ENCODE results near the gene ASTN2. TPM values are rescaled to one million over a fixed set of nuclear protein-coding genes. Genes with fewer than 3 reads are reported as not detected.

ASTN2 gene
- polyA plus RNA-seq, 4 donors, result 3.0 to 15.2 (median 3.7) TPM

DNA sequence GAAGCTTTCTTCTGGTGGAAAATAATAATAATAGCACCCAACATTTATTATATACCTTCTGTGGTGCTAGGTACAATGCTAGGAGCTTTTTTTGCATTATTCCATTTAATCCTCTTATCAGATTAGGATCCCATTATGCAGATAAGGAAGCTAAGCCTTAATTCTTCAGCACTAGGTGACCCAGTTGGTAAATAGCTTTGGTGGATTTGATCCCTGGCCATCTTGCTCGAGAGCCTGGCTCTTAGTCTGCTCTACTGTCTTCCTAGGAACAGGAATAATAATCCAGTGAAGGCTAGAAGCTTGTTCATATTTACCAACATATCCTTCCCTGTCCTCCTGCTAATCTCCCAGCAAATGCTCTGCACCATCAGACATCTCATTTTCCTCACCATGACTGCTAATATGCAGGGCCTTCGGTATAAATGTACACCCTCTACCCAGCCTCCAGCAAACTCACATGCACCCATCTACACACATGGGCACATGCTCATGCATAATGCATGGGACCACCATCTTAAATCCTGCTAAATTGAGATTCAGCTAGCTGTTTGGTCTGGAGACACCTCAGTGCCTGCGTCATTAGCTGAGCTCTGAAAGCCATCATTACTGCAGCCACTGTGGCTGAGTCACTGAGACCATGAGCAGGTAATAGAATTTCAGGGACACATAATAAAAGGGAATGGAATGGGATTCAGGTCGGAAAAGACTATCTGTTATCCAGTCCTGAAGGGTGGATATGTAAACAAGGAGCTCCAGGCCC, 640.3 kb downstream of the ASTN2 start:
- 51 to 66% (median 51%) methylated on average over 4 of the region's 4 CpGs for WGBS, 3 donors
- Histone ChIP-seq H3K4me1 (ENCODE audit: control insufficient read depth in 3 of 3, insufficient read depth in 2 of 3, low read depth in 1 of 3, low read length in 2 of 3) (no peaks in the 10 kb centered on the region), H3K27ac (ENCODE audit: low read depth in 1 of 3, low read length in 2 of 3) (no peak overlapping the region), H3K36me3 (ENCODE audit: control insufficient read depth in 3 of 3, insufficient read depth in 2 of 3, low read depth in 1 of 3, low read length in 3 of 3) (no peaks in the 10 kb centered on the region), H3K27me3 (ENCODE audit: control insufficient read depth in 3 of 3, insufficient read depth in 3 of 3, low read length in 3 of 3) (peaks cover 0 to 2% (median 0%) of the 10 kb centered on the region in 3 donors), H3K4me3 (ENCODE audit: low read depth in 1 of 3, low read length in 3 of 3) (no peak overlapping the region), H3K9me3 (ENCODE audit: control insufficient read depth in 2 of 2, insufficient read depth in 1 of 2, low read depth in 1 of 2, low read length in 1 of 2) (peaks cover 0 to 2% of the 10 kb centered on the region in 2 donors)
- no peak for DNase-seq
- no peak for FAIRE-seq

DNA sequence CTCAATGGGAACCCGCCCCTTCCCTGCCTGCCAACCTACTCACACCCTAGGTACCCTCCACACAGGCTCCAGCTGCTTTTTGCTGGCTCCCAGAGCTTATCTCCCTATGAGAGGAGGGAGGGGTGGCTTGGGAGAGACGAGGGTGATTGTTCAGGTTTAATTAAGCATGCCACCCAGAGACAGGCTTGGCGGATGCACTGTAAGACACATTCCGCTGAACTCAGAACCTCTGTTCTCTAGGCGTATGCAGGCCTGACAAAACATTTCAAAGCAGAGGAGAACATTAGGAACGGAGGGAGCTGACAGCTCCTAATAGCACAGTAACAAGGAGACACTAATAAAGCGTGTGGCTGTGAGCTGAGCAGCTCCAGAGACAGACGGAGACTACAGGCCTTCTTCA, 647.6 kb downstream of the ASTN2 start:
- no peak for DNase-seq
- H3K27ac ChIP-seq (ENCODE audit: low read depth in 1 of 3, low read length in 2 of 3), result no peak overlapping the region
- no peak for FAIRE-seq
- 57 to 73% (median 58%) methylated on average over 8 of the region's 8 CpGs for WGBS, 3 donors
- no peaks in the 10 kb centered on the region for H3K4me1 ChIP-seq (ENCODE audit: control insufficient read depth in 3 of 3, insufficient read depth in 2 of 3, low read depth in 1 of 3, low read length in 2 of 3)
- peaks cover 0 to 2% of the 10 kb centered on the region in 2 donors for H3K9me3 ChIP-seq (ENCODE audit: control insufficient read depth in 2 of 2, insufficient read depth in 1 of 2, low read depth in 1 of 2, low read length in 1 of 2)
- peaks cover 0 to 5% (median 3%) of the 10 kb centered on the region in 3 donors for H3K27me3 ChIP-seq (ENCODE audit: control insufficient read depth in 3 of 3, insufficient read depth in 3 of 3, low read length in 3 of 3)
- H3K36me3 ChIP-seq (ENCODE audit: control insufficient read depth in 3 of 3, insufficient read depth in 2 of 3, low read depth in 1 of 3, low read length in 3 of 3), result no peaks in the 10 kb centered on the region
- H3K4me3 ChIP-seq (ENCODE audit: low read depth in 1 of 3, low read length in 3 of 3), result no peak overlapping the region

DNA sequence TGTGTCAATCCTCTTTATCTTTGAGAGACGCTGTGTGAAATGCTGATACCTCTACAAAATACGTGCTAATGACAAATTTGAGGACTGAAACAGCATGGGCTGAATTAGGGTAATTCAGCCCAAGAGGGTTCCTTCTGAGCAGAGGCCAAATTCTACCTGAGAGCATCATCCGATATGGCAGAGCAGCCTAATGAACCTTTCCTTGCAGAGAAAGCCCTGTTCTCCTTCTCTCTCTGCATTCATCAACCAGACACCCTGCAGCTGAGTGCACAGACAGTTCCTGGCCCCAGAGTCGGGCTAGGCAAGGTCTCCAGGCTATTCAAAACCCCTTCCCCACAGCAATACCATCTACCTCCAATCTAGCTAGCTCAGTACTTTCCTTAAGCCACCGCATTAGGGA, 649.8 kb downstream of the ASTN2 start:
- Histone ChIP-seq H3K9me3 (ENCODE audit: control insufficient read depth in 2 of 2, insufficient read depth in 1 of 2, low read depth in 1 of 2, low read length in 1 of 2) (no peaks in the 10 kb centered on the region), H3K4me1 (ENCODE audit: control insufficient read depth in 3 of 3, insufficient read depth in 2 of 3, low read depth in 1 of 3, low read length in 2 of 3) (no peaks in the 10 kb centered on the region), H3K36me3 (ENCODE audit: control insufficient read depth in 3 of 3, insufficient read depth in 2 of 3, low read depth in 1 of 3, low read length in 3 of 3) (no peaks in the 10 kb centered on the region), H3K27me3 (ENCODE audit: control insufficient read depth in 3 of 3, insufficient read depth in 3 of 3, low read length in 3 of 3) (peaks cover 0 to 5% (median 3%) of the 10 kb centered on the region in 3 donors), H3K4me3 (ENCODE audit: low read depth in 1 of 3, low read length in 3 of 3) (no peak overlapping the region), H3K27ac (ENCODE audit: low read depth in 1 of 3, low read length in 2 of 3) (no peak overlapping the region)
- WGBS, 3 donors, result 31 to 51% (median 48%) methylated on average over 5 of the region's 5 CpGs
- no peak for DNase-seq
- no peak for FAIRE-seq

DNA sequence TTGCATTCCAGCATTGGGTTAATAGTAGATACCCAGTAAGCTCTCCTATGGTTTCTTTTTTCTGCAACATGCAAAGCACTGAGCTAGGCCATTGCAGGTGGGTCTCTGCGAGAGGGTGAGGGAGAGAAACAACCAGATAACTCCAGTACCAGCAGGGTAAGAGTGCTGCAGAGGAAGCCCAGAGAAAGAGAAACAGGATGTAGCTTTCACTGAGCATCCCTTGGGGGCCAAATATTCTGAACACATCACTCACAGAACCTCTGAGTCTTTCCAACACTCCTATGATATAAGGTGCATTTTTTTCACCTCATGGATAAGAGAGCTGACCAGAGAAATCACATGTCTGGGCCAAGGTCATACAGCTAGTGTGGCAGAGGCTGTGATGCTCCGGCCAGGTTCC, 651.1 kb downstream of the ASTN2 start:
- no peak for FAIRE-seq
- Histone ChIP-seq H3K4me1 (ENCODE audit: control insufficient read depth in 3 of 3, insufficient read depth in 2 of 3, low read depth in 1 of 3, low read length in 2 of 3) (no peaks in the 10 kb centered on the region), H3K27ac (ENCODE audit: low read depth in 1 of 3, low read length in 2 of 3) (no peak overlapping the region), H3K9me3 (ENCODE audit: control insufficient read depth in 2 of 2, insufficient read depth in 1 of 2, low read depth in 1 of 2, low read length in 1 of 2) (no peaks in the 10 kb centered on the region), H3K27me3 (ENCODE audit: control insufficient read depth in 3 of 3, insufficient read depth in 3 of 3, low read length in 3 of 3) (peaks cover 0 to 5% (median 3%) of the 10 kb centered on the region in 3 donors), H3K4me3 (ENCODE audit: low read depth in 1 of 3, low read length in 3 of 3) (no peak overlapping the region), H3K36me3 (ENCODE audit: control insufficient read depth in 3 of 3, insufficient read depth in 2 of 3, low read depth in 1 of 3, low read length in 3 of 3) (no peaks in the 10 kb centered on the region)
- DNase-seq, result no peak
- WGBS, 3 donors, result 77 to 80% (median 79%) methylated on average over 2 of the region's 2 CpGs

DNA sequence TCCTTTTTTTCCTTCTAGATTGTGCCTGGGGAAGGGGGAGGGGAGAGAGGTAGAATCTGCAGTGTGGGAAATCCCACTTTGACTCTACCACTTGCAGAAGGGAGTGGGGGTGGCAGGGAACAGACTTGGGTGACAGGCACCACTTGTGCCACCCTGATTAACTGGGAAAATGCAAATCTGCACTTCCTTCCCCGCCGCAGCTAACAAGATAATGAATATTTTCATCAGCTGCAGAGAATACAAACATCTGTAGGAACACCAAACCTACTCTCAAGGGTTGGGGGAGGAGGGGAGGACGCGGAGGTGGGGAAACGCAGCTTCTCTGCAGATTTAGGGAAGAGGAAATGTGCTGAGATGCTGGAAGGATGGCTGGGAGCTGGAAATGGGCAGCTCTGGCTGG, 654.2 kb downstream of the ASTN2 start:
- FAIRE-seq, result no peak
- Histone ChIP-seq H3K9me3 (ENCODE audit: control insufficient read depth in 2 of 2, insufficient read depth in 1 of 2, low read depth in 1 of 2, low read length in 1 of 2) (no peaks in the 10 kb centered on the region), H3K4me1 (ENCODE audit: control insufficient read depth in 3 of 3, insufficient read depth in 2 of 3, low read depth in 1 of 3, low read length in 2 of 3) (no peaks in the 10 kb centered on the region), H3K36me3 (ENCODE audit: control insufficient read depth in 3 of 3, insufficient read depth in 2 of 3, low read depth in 1 of 3, low read length in 3 of 3) (no peaks in the 10 kb centered on the region), H3K27ac (ENCODE audit: low read depth in 1 of 3, low read length in 2 of 3) (no peak overlapping the region), H3K27me3 (ENCODE audit: control insufficient read depth in 3 of 3, insufficient read depth in 3 of 3, low read length in 3 of 3) (peaks cover 0 to 3% (median 0%) of the 10 kb centered on the region in 3 donors), H3K4me3 (ENCODE audit: low read depth in 1 of 3, low read length in 3 of 3) (no peak overlapping the region)
- WGBS, 3 donors, result 51 to 77% (median 77%) methylated on average over 4 to 5 of the region's 5 CpGs
- no peak for DNase-seq

DNA sequence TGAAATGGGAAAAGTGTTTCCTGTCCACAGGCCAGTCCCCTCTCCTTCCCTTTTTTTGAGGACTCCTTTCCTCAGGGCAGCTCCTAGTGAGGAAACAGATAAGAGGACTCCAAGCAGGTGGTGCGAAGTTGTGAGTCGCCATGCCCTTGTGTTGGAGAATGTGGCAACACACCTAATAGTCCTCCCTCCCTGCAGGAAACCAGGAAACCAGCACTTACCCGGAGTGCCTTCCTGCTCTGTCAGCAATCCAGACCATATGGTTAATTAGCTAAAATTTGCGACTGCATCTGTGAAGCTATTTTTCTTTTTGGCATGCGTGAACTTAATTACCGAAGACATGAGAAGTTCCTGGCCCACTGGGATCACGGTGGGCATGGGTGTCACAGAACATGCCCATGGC, 657.8 kb downstream of the ASTN2 start:
- Histone ChIP-seq H3K27ac (ENCODE audit: low read depth in 1 of 3, low read length in 2 of 3) (no peak overlapping the region), H3K27me3 (ENCODE audit: control insufficient read depth in 3 of 3, insufficient read depth in 3 of 3, low read length in 3 of 3) (no peaks in the 10 kb centered on the region), H3K4me3 (ENCODE audit: low read depth in 1 of 3, low read length in 3 of 3) (no peak overlapping the region), H3K4me1 (ENCODE audit: control insufficient read depth in 3 of 3, insufficient read depth in 2 of 3, low read depth in 1 of 3, low read length in 2 of 3) (no peaks in the 10 kb centered on the region), H3K36me3 (ENCODE audit: control insufficient read depth in 3 of 3, insufficient read depth in 2 of 3, low read depth in 1 of 3, low read length in 3 of 3) (no peaks in the 10 kb centered on the region), H3K9me3 (ENCODE audit: control insufficient read depth in 2 of 2, insufficient read depth in 1 of 2, low read depth in 1 of 2, low read length in 1 of 2) (no peaks in the 10 kb centered on the region)
- WGBS, 3 donors, result 53 to 65% (median 64%) methylated on average over 7 of the region's 7 CpGs
- FAIRE-seq (no peak), DNase-seq (no peak)

DNA sequence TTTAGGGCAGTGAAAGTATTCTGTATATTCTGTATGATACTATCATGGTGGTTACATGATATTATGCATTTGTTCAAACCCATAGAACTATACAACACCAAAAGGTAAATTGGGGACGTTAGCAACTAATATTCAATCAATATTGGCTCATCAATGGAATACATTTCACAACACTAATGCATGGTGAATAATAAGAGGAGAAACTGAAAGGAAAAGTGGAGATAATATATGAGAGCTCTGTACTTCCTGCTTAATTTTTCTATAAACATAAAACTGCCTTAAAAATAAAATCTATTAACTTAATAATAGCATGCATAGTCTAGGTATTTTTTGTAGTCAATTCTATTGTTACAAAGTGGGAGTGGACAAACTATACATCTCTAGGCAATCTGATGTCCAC, 661.5 kb downstream of the ASTN2 start:
- no peak overlapping the region for H3K27ac ChIP-seq (ENCODE audit: low read depth in 1 of 3, low read length in 2 of 3)
- DNase-seq, result no peak
- no peaks in the 10 kb centered on the region for H3K27me3 ChIP-seq (ENCODE audit: control insufficient read depth in 3 of 3, insufficient read depth in 3 of 3, low read length in 3 of 3)
- no peaks in the 10 kb centered on the region for H3K36me3 ChIP-seq (ENCODE audit: control insufficient read depth in 3 of 3, insufficient read depth in 2 of 3, low read depth in 1 of 3, low read length in 3 of 3)
- no peak overlapping the region for H3K4me3 ChIP-seq (ENCODE audit: low read depth in 1 of 3, low read length in 3 of 3)
- no peak for FAIRE-seq
- 9 to 51% (median 29%) methylated on average over 1 of the region's 1 CpG for WGBS, 3 donors
- H3K9me3 ChIP-seq (ENCODE audit: control insufficient read depth in 2 of 2, insufficient read depth in 1 of 2, low read depth in 1 of 2, low read length in 1 of 2), result no peaks in the 10 kb centered on the region
- no peaks in the 10 kb centered on the region for H3K4me1 ChIP-seq (ENCODE audit: control insufficient read depth in 3 of 3, insufficient read depth in 2 of 3, low read depth in 1 of 3, low read length in 2 of 3)

DNA sequence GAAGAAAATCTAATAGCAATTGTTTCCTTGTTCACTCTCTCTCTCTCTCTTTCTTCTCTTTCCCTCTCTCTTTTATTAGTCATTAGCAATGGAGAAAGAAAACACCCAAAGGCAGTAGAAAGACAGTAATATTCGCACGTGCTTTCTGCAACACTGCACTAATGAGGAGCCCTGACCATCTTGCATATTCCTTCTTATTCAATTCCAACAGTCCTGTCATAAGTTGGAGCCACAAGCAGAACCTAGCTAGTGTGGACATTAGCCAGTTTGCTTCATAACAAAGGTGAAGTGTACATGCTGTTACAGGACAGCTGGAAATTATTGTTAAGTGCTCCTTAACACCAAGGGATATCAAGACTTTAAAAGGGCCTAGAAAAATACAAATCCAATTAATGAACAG, 664.3 kb downstream of the ASTN2 start:
- H3K27ac ChIP-seq (ENCODE audit: low read depth in 1 of 3, low read length in 2 of 3), result no peak overlapping the region
- no peak for FAIRE-seq
- no peaks in the 10 kb centered on the region for H3K4me1 ChIP-seq (ENCODE audit: control insufficient read depth in 3 of 3, insufficient read depth in 2 of 3, low read depth in 1 of 3, low read length in 2 of 3)
- no peaks in the 10 kb centered on the region for H3K36me3 ChIP-seq (ENCODE audit: control insufficient read depth in 3 of 3, insufficient read depth in 2 of 3, low read depth in 1 of 3, low read length in 3 of 3)
- WGBS, 3 donors, result 59 to 92% (median 79%) methylated on average over 2 of the region's 2 CpGs
- H3K27me3 ChIP-seq (ENCODE audit: control insufficient read depth in 3 of 3, insufficient read depth in 3 of 3, low read length in 3 of 3), result no peaks in the 10 kb centered on the region
- H3K9me3 ChIP-seq (ENCODE audit: control insufficient read depth in 2 of 2, insufficient read depth in 1 of 2, low read depth in 1 of 2, low read length in 1 of 2), result no peaks in the 10 kb centered on the region
- H3K4me3 ChIP-seq (ENCODE audit: low read depth in 1 of 3, low read length in 3 of 3), result no peak overlapping the region
- no peak for DNase-seq

DNA sequence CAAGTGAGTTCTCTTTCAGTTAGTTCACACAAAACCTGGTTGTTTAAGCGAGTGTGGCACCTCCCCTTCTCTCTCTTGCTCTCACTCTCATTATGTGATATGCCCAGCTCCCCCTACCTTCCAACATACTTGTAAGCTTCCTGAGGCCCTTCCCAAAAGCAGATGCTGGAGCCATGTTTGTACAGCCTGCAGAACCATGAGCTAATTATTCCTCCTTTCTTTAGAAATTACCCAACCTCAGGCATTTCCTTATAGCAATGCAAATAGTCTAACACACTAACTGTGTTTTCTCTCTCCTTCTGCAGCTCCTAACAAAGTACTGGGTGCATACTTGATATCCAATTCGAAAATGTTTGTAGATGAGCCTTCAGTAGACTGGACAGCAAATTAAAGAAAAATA, 665.1 kb downstream of the ASTN2 start:
- 68 to 81% (median 68%) methylated on average over 2 of the region's 2 CpGs for WGBS, 3 donors
- FAIRE-seq (no peak), DNase-seq (no peak)
- Histone ChIP-seq H3K9me3 (ENCODE audit: control insufficient read depth in 2 of 2, insufficient read depth in 1 of 2, low read depth in 1 of 2, low read length in 1 of 2) (no peaks in the 10 kb centered on the region), H3K27me3 (ENCODE audit: control insufficient read depth in 3 of 3, insufficient read depth in 3 of 3, low read length in 3 of 3) (no peaks in the 10 kb centered on the region), H3K36me3 (ENCODE audit: control insufficient read depth in 3 of 3, insufficient read depth in 2 of 3, low read depth in 1 of 3, low read length in 3 of 3) (no peaks in the 10 kb centered on the region), H3K4me1 (ENCODE audit: control insufficient read depth in 3 of 3, insufficient read depth in 2 of 3, low read depth in 1 of 3, low read length in 2 of 3) (no peaks in the 10 kb centered on the region), H3K4me3 (ENCODE audit: low read depth in 1 of 3, low read length in 3 of 3) (no peak overlapping the region), H3K27ac (ENCODE audit: low read depth in 1 of 3, low read length in 2 of 3) (no peak overlapping the region)
